ENCODE data around the gene FRMD4B.
"Not testable (repeated sequence)": the region's sequence is repeated elsewhere in the genome, so short reads cannot be mapped to it uniquely, and the experiment has no call there.

Gene FRMD4B

GRCh38 chr3:69294014-69294766 is 91.7 kb downstream of the FRMD4B start:
- no peaks in the 10 kb centered on the region for H3K36me3 ChIP-seq (ENCODE audit: insufficient read depth, low read length)
- peaks cover 7% of the 10 kb centered on the region for H3K4me1 ChIP-seq (ENCODE audit: control insufficient read depth, insufficient read depth, low read length)
- no peaks in the 10 kb centered on the region for H3K9me3 ChIP-seq (replicated peaks; ENCODE audit: low read length)
- H3K4me3 ChIP-seq (ENCODE audit: low read length), result no peak overlapping the region
- H3K27me3 ChIP-seq (ENCODE audit: control insufficient read depth, insufficient read depth, low read length), result no peaks in the 10 kb centered on the region
- no peak overlapping the region for H3K9ac ChIP-seq (ENCODE audit: low read depth, low read length)
- H3K4me2 ChIP-seq (ENCODE audit: low read length), result no peak overlapping the region

GRCh38 chr3:69292959-69293574 is 92.8 kb downstream of the FRMD4B start:
- Histone ChIP-seq H3K27me3 (ENCODE audit: control insufficient read depth, insufficient read depth, low read length) (no peaks in the 10 kb centered on the region), H3K4me3 (ENCODE audit: low read length) (no peak overlapping the region), H3K4me2 (ENCODE audit: low read length) (no peak overlapping the region), H3K36me3 (ENCODE audit: insufficient read depth, low read length) (no peaks in the 10 kb centered on the region), H3K9me3 (replicated peaks; ENCODE audit: low read length) (no peaks in the 10 kb centered on the region), H3K4me1 (ENCODE audit: control insufficient read depth, insufficient read depth, low read length) (peaks cover 7% of the 10 kb centered on the region), H3K9ac (ENCODE audit: low read depth, low read length) (no peak overlapping the region)

- Histone ChIP-seq H3K27me3 (ENCODE audit: control insufficient read depth, insufficient read depth, low read length) (no peaks in the 10 kb centered on the region), H3K4me1 (ENCODE audit: control insufficient read depth, insufficient read depth, low read length) (peaks cover 7% of the 10 kb centered on the region), H3K9ac (ENCODE audit: low read depth, low read length) (no peak overlapping the region), H3K36me3 (ENCODE audit: insufficient read depth, low read length) (no peaks in the 10 kb centered on the region), H3K4me2 (ENCODE audit: low read length) (no peak overlapping the region), H3K4me3 (ENCODE audit: low read length) (no peak overlapping the region), H3K9me3 (replicated peaks; ENCODE audit: low read length) (no peaks in the 10 kb centered on the region)
These were observed 93.7 kb downstream of the FRMD4B start for GRCh38 chr3:69292185-69292584.

- H3K4me1 ChIP-seq (ENCODE audit: control insufficient read depth, insufficient read depth, low read length), result peaks cover 7% of the 10 kb centered on the region
- no peak overlapping the region for H3K4me2 ChIP-seq (ENCODE audit: low read length)
- H3K9ac ChIP-seq (ENCODE audit: low read depth, low read length), result no peak overlapping the region
- no peak overlapping the region for H3K4me3 ChIP-seq (ENCODE audit: low read length)
- no peaks in the 10 kb centered on the region for H3K9me3 ChIP-seq (replicated peaks; ENCODE audit: low read length)
- H3K27me3 ChIP-seq (ENCODE audit: control insufficient read depth, insufficient read depth, low read length), result no peaks in the 10 kb centered on the region
- no peaks in the 10 kb centered on the region for H3K36me3 ChIP-seq (ENCODE audit: insufficient read depth, low read length)
These were observed 95.5 kb downstream of the FRMD4B start for GRCh38 chr3:69290430-69290829.

GRCh38 chr3:69290006-69290405 is 95.9 kb downstream of the FRMD4B start:
- Histone ChIP-seq H3K9me3 (replicated peaks; ENCODE audit: low read length) (no peaks in the 10 kb centered on the region), H3K36me3 (ENCODE audit: insufficient read depth, low read length) (no peaks in the 10 kb centered on the region)

GRCh38 chr3:69288161-69288895 is 97.6 kb downstream of the FRMD4B start:
- Histone ChIP-seq H3K4me2 (ENCODE audit: low read length) (no peak overlapping the region), H3K4me1 (ENCODE audit: control insufficient read depth, insufficient read depth, low read length) (no peaks in the 10 kb centered on the region), H3K9me3 (replicated peaks; ENCODE audit: low read length) (no peaks in the 10 kb centered on the region), H3K4me3 (ENCODE audit: low read length) (no peak overlapping the region), H3K27me3 (ENCODE audit: control insufficient read depth, insufficient read depth, low read length) (no peaks in the 10 kb centered on the region), H3K36me3 (ENCODE audit: insufficient read depth, low read length) (no peaks in the 10 kb centered on the region), H3K9ac (ENCODE audit: low read depth, low read length) (no peak overlapping the region)

More at GRCh38 chr3:69290006-69290405, 95.9 kb downstream of the FRMD4B start:
- no peak overlapping the region for H3K9ac ChIP-seq (ENCODE audit: low read depth, low read length)
- no peak overlapping the region for H3K4me2 ChIP-seq (ENCODE audit: low read length)
- peaks cover 7% of the 10 kb centered on the region for H3K4me1 ChIP-seq (ENCODE audit: control insufficient read depth, insufficient read depth, low read length)
- no peak overlapping the region for H3K4me3 ChIP-seq (ENCODE audit: low read length)
- no peaks in the 10 kb centered on the region for H3K27me3 ChIP-seq (ENCODE audit: control insufficient read depth, insufficient read depth, low read length)

- H3K36me3 ChIP-seq (ENCODE audit: insufficient read depth, low read length), result no peaks in the 10 kb centered on the region
- no peak overlapping the region for H3K9ac ChIP-seq (ENCODE audit: low read depth, low read length)
- H3K4me1 ChIP-seq (ENCODE audit: control insufficient read depth, insufficient read depth, low read length), result no peaks in the 10 kb centered on the region
- H3K4me3 ChIP-seq (ENCODE audit: low read length), result no peak overlapping the region
- H3K27me3 ChIP-seq (ENCODE audit: control insufficient read depth, insufficient read depth, low read length), result no peaks in the 10 kb centered on the region
- H3K4me2 ChIP-seq (ENCODE audit: low read length), result no peak overlapping the region
- no peaks in the 10 kb centered on the region for H3K9me3 ChIP-seq (replicated peaks; ENCODE audit: low read length)
These were observed 101.8 kb downstream of the FRMD4B start for GRCh38 chr3:69283913-69284611.

GRCh38 chr3:69283496-69283895 is 102.4 kb downstream of the FRMD4B start:
- H3K4me1 ChIP-seq (ENCODE audit: control insufficient read depth, insufficient read depth, low read length), result no peaks in the 10 kb centered on the region
- no peak overlapping the region for H3K4me3 ChIP-seq (ENCODE audit: low read length)
- H3K36me3 ChIP-seq (ENCODE audit: insufficient read depth, low read length), result no peaks in the 10 kb centered on the region
- no peak overlapping the region for H3K9ac ChIP-seq (ENCODE audit: low read depth, low read length)
- no peaks in the 10 kb centered on the region for H3K27me3 ChIP-seq (ENCODE audit: control insufficient read depth, insufficient read depth, low read length)
- no peak overlapping the region for H3K4me2 ChIP-seq (ENCODE audit: low read length)
- H3K9me3 ChIP-seq (replicated peaks; ENCODE audit: low read length), result no peaks in the 10 kb centered on the region

GRCh38 chr3:69282181-69282580 is 103.7 kb downstream of the FRMD4B start:
- Histone ChIP-seq H3K9me3 (replicated peaks; ENCODE audit: low read length) (no peaks in the 10 kb centered on the region), H3K4me2 (ENCODE audit: low read length) (no peak overlapping the region), H3K4me3 (ENCODE audit: low read length) (no peak overlapping the region), H3K27me3 (ENCODE audit: control insufficient read depth, insufficient read depth, low read length) (no peaks in the 10 kb centered on the region), H3K9ac (ENCODE audit: low read depth, low read length) (no peak overlapping the region), H3K36me3 (ENCODE audit: insufficient read depth, low read length) (no peaks in the 10 kb centered on the region), H3K4me1 (ENCODE audit: control insufficient read depth, insufficient read depth, low read length) (no peaks in the 10 kb centered on the region)

GRCh38 chr3:69277403-69277802 is 108.5 kb downstream of the FRMD4B start:
- not testable (repeated sequence) for H3K27me3 ChIP-seq (ENCODE audit: control insufficient read depth, insufficient read depth, low read length); H3K9ac ChIP-seq (ENCODE audit: low read depth, low read length); H3K4me3 ChIP-seq (ENCODE audit: low read length); H3K9me3 ChIP-seq (replicated peaks; ENCODE audit: low read length); H3K4me1 ChIP-seq (ENCODE audit: control insufficient read depth, insufficient read depth, low read length); H3K4me2 ChIP-seq (ENCODE audit: low read length); H3K36me3 ChIP-seq (ENCODE audit: insufficient read depth, low read length)

GRCh38 chr3:69276884-69277283 is 109.0 kb downstream of the FRMD4B start:
- Histone ChIP-seq H3K4me2 (ENCODE audit: low read length) (no peak overlapping the region), H3K9me3 (replicated peaks; ENCODE audit: low read length) (no peaks in the 10 kb centered on the region), H3K36me3 (ENCODE audit: insufficient read depth, low read length) (no peaks in the 10 kb centered on the region), H3K27me3 (ENCODE audit: control insufficient read depth, insufficient read depth, low read length) (no peaks in the 10 kb centered on the region), H3K4me1 (ENCODE audit: control insufficient read depth, insufficient read depth, low read length) (no peaks in the 10 kb centered on the region), H3K9ac (ENCODE audit: low read depth, low read length) (no peak overlapping the region), H3K4me3 (ENCODE audit: low read length) (no peak overlapping the region)
